Astrocyte (in vitro differentiated cells and primary cell): ENCODE data around the gene NMBR.
"Not testable (repeated sequence)": the region's sequence is repeated elsewhere in the genome, so short reads cannot be mapped to it uniquely, and the experiment has no call there.

ENCODE experiments used
- EZH2 ChIP-seq: IDR thresholded peaks from 2 replicates; pipeline ENCODE4 v1.6.1; 2012; ENCODE audit warnings: mild to moderate bottlenecking, low read length, inconsistent platforms; ENCODE audit not compliant: insufficient read depth
- TF ChIP-seq, protein P1 (sequence below): IDR thresholded peaks from 2 replicates; pipeline ENCODE4 v1.5.1; 2011; ENCODE audit warnings: low read depth, mild to moderate bottlenecking, inconsistent platforms, low read length, moderate library complexity; ENCODE audit not compliant: insufficient read depth

DNA sequence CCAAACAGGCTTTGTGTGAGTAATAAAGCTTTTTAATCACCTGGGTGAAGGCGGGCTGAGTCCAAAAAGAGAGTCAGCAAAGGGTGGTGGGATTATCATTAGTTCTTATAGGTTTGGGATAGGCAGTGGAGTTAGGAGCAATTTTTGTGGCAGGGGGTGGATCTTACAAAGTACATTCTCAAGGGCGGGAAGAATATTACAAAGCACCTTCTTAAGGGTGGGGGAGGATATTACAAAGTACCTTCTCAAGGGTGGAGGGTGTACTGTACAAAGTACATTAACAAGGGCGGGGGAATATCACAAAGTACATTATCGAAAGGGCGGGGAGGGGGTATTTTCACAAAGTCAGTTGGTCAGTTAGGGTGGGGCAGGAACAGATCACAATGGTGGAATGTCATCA, 42.1 kb downstream of the NMBR start:
- TF ChIP-seq, protein P1, sequence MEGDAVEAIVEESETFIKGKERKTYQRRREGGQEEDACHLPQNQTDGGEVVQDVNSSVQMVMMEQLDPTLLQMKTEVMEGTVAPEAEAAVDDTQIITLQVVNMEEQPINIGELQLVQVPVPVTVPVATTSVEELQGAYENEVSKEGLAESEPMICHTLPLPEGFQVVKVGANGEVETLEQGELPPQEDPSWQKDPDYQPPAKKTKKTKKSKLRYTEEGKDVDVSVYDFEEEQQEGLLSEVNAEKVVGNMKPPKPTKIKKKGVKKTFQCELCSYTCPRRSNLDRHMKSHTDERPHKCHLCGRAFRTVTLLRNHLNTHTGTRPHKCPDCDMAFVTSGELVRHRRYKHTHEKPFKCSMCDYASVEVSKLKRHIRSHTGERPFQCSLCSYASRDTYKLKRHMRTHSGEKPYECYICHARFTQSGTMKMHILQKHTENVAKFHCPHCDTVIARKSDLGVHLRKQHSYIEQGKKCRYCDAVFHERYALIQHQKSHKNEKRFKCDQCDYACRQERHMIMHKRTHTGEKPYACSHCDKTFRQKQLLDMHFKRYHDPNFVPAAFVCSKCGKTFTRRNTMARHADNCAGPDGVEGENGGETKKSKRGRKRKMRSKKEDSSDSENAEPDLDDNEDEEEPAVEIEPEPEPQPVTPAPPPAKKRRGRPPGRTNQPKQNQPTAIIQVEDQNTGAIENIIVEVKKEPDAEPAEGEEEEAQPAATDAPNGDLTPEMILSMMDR, result not testable (repeated sequence)
- not testable (repeated sequence) for TF ChIP-seq EZH2
